Measurements from ENCODE around the gene GSK3A. TPM values are rescaled to one million over a fixed set of nuclear protein-coding genes. Genes with fewer than 3 reads are reported as not detected.

Gene GSK3A
- total RNA-seq, 5 donors from 2014 or later (not counting 1 experiment from before 2014, with no cell fraction given), result 21.4 to 45.8 (median 38.1) TPM

- H3K4me1 Mint-ChIP-seq, result peaks cover 44 to 59% (median 52%) of the 10 kb centered on the region in 3 donors
Measured at GRCh38 chr19:42244347-42245220, 2.2 kb upstream of the GSK3A start.

GRCh38 chr19:42242069-42242511, 312 bp downstream of the GSK3A start:
- peaks cover 10 to 56% of the 10 kb centered on the region in 2 experiments for H3K4me1 ChIP-seq (ENCODE audit: control insufficient read depth in 1 of 2, extremely low read depth in 1 of 2, insufficient read depth in 2 of 2, low read length in 2 of 2)
- Mint-ChIP-seq H3K27me3 (no peaks in the 10 kb centered on the region), H3K4me3 (peak overlapping the region; percentile 78 to 89 (median 83)), H3K4me1 (peaks cover 51 to 67% (median 59%) of the 10 kb centered on the region in 3 donors), H3K27ac (peak overlapping the region; percentile 82 to 83), H3K36me3 (peaks cover 15% of the 10 kb centered on the region), H3K9me3 (no peaks in the 10 kb centered on the region)
- H3K27ac ChIP-seq (ENCODE audit: low read length), result peak overlapping the region; percentile 72
- H3K27me3 ChIP-seq (replicated peaks in 1 of 2; ENCODE audit: control insufficient read depth in 2 of 2, extremely low read depth in 1 of 2, insufficient read depth in 2 of 2, low read length in 1 of 2), result no peaks in the 10 kb centered on the region
- ATAC-seq (replicated peaks in 1 of 4), result peak in 2 of 4 experiments; percentile 0 to 1
- peaks cover 5 to 18% of the 10 kb centered on the region in 2 donors for H3K36me3 ChIP-seq (ENCODE audit: control insufficient read depth in 2 of 2, extremely low read depth in 1 of 2, insufficient read depth in 1 of 2, low read length in 1 of 2)
- ChIA-PET POLR2A (interaction anchor here (0.6 to 1.6 kb wide), 3 partner anchors 9 to 43 kb away, joined by 3 to 5 read pairs (median 4); partner anchors contain the start of gene ZNF526 (in 1 of the 2)), CTCF (interaction anchor here in 1 of 2 donors (1.0 to 2.0 kb wide), 8 partner anchors 10 to 208 kb away, joined by 3 to 5 read pairs (median 4); partner anchors contain the start of genes DEDD2 and ZNF526)
- under 1% methylated on average over 48 of the region's 49 CpGs for WGBS (ENCODE audit: insufficient coverage)
- peak in 3 of 35 experiments; percentile 14 to 21 (median 20) for DNase-seq
- H3K4me3 ChIP-seq (ENCODE audit: control insufficient read depth in 1 of 2, extremely low read depth in 1 of 2, low read length in 1 of 2), result peak overlapping the region; percentile 64
- H3K9me3 ChIP-seq, result no peaks in the 10 kb centered on the region

More at GRCh38 chr19:42244347-42245220, 2.2 kb upstream of the GSK3A start:
- ATAC-seq (replicated peaks in 1 of 4) (peak; percentile 41 to 48 (median 44)), DNase-seq (peak; percentile 86 to 95 (median 90))
- Mint-ChIP-seq H3K27ac (peak overlapping the region; percentile 97 to 100), H3K4me3 (peak overlapping the region; percentile 86 to 96 (median 89)), H3K9me3 (no peaks in the 10 kb centered on the region), H3K27me3 (no peaks in the 10 kb centered on the region), H3K36me3 (peaks cover 10% of the 10 kb centered on the region)
- peaks cover 10 to 48% of the 10 kb centered on the region in 2 experiments for H3K4me1 ChIP-seq (ENCODE audit: control insufficient read depth in 1 of 2, extremely low read depth in 1 of 2, insufficient read depth in 2 of 2, low read length in 2 of 2)
- no peaks in the 10 kb centered on the region for H3K27me3 ChIP-seq (replicated peaks in 1 of 2; ENCODE audit: control insufficient read depth in 2 of 2, extremely low read depth in 1 of 2, insufficient read depth in 2 of 2, low read length in 1 of 2)
- ChIA-PET CTCF (interaction anchor here in 1 of 2 donors (0.8 kb wide), 1 partner anchor 35 kb away, joined by 3 read pairs; no protein-coding TSS in a partner anchor), POLR2A (no interaction called here)
- H3K9me3 ChIP-seq, result no peaks in the 10 kb centered on the region
- WGBS (ENCODE audit: insufficient coverage), result under 1% methylated on average over 42 of the region's 45 CpGs
- peak overlapping the region; percentile 85 for H3K27ac ChIP-seq (ENCODE audit: low read length)
- H3K4me3 ChIP-seq (ENCODE audit: control insufficient read depth in 1 of 2, extremely low read depth in 1 of 2, low read length in 1 of 2), result peak overlapping the region; percentile 82 to 87
- peaks cover 0 to 18% of the 10 kb centered on the region in 2 donors for H3K36me3 ChIP-seq (ENCODE audit: control insufficient read depth in 2 of 2, extremely low read depth in 1 of 2, insufficient read depth in 1 of 2, low read length in 1 of 2)

GRCh38 chr19:42241279-42241678, 1.1 kb downstream of the GSK3A start:
- Histone ChIP-seq H3K9me3 (no peaks in the 10 kb centered on the region), H3K27me3 (replicated peaks in 1 of 2; ENCODE audit: control insufficient read depth in 2 of 2, extremely low read depth in 1 of 2, insufficient read depth in 2 of 2, low read length in 1 of 2) (no peaks in the 10 kb centered on the region), H3K4me3 (ENCODE audit: control insufficient read depth in 1 of 2, extremely low read depth in 1 of 2, low read length in 1 of 2) (peak overlapping the region; percentile 64), H3K4me1 (ENCODE audit: control insufficient read depth in 1 of 2, extremely low read depth in 1 of 2, insufficient read depth in 2 of 2, low read length in 2 of 2) (peaks cover 10 to 54% of the 10 kb centered on the region in 2 experiments), H3K36me3 (ENCODE audit: control insufficient read depth in 2 of 2, extremely low read depth in 1 of 2, insufficient read depth in 1 of 2, low read length in 1 of 2) (peaks cover 6 to 26% of the 10 kb centered on the region in 2 donors), H3K27ac (ENCODE audit: low read length) (peak overlapping the region; percentile 72)
- no peaks in the 10 kb centered on the region for H3K9me3 Mint-ChIP-seq
- CTCF ChIA-PET, result no interaction called here
- 100% methylated on average over 3 of the region's 3 CpGs for WGBS (ENCODE audit: insufficient coverage)
- POLR2A ChIA-PET, result no interaction called here
- DNase-seq (no peak), ATAC-seq (replicated peaks in 1 of 4) (no peak)
- peaks cover 23% of the 10 kb centered on the region for H3K36me3 Mint-ChIP-seq
- H3K27me3 Mint-ChIP-seq, result no peaks in the 10 kb centered on the region
- H3K4me3 Mint-ChIP-seq, result peak overlapping the region; percentile 78 to 89 (median 83)
- H3K27ac Mint-ChIP-seq, result peak overlapping the region in 1 of 2 donors; percentile 82
- H3K4me1 Mint-ChIP-seq, result peaks cover 56 to 61% (median 59%) of the 10 kb centered on the region in 3 donors

GRCh38 chr19:42239544-42240220, 2.7 kb downstream of the GSK3A start:
- 90% methylated on average over 7 of the region's 10 CpGs for WGBS (ENCODE audit: insufficient coverage)
- Histone ChIP-seq H3K4me1 (ENCODE audit: control insufficient read depth in 1 of 2, extremely low read depth in 1 of 2, insufficient read depth in 2 of 2, low read length in 2 of 2) (peaks cover 10 to 52% of the 10 kb centered on the region in 2 experiments), H3K9me3 (no peaks in the 10 kb centered on the region), H3K4me3 (ENCODE audit: control insufficient read depth in 1 of 2, extremely low read depth in 1 of 2, low read length in 1 of 2) (no peak overlapping the region), H3K27me3 (replicated peaks in 1 of 2; ENCODE audit: control insufficient read depth in 2 of 2, extremely low read depth in 1 of 2, insufficient read depth in 2 of 2, low read length in 1 of 2) (no peaks in the 10 kb centered on the region), H3K36me3 (ENCODE audit: control insufficient read depth in 2 of 2, extremely low read depth in 1 of 2, insufficient read depth in 1 of 2, low read length in 1 of 2) (peaks cover 6 to 41% of the 10 kb centered on the region in 2 donors), H3K27ac (ENCODE audit: low read length) (no peak overlapping the region)
- H3K27ac Mint-ChIP-seq, result peak overlapping the region; percentile 39 to 46
- DNase-seq, result no peak
- POLR2A ChIA-PET, result interaction anchor here in 1 of 2 donors (0.6 kb wide), 1 partner anchor 9 kb away, joined by 4 read pairs; no protein-coding TSS in a partner anchor
- CTCF ChIA-PET, result interaction anchor here in 1 of 2 donors (0.9 kb wide), 1 partner anchor 8 kb away, joined by 4 read pairs; no protein-coding TSS in a partner anchor
- no peaks in the 10 kb centered on the region for H3K9me3 Mint-ChIP-seq
- H3K4me3 Mint-ChIP-seq, result peak overlapping the region in 2 of 3 donors; percentile 34 to 89
- ATAC-seq (replicated peaks in 1 of 4), result no peak
- peaks cover 29% of the 10 kb centered on the region for H3K36me3 Mint-ChIP-seq
- no peaks in the 10 kb centered on the region for H3K27me3 Mint-ChIP-seq
- H3K4me1 Mint-ChIP-seq, result peaks cover 47 to 54% (median 54%) of the 10 kb centered on the region in 3 donors

GRCh38 chr19:42235181-42235580, 7.2 kb downstream of the GSK3A start:
- H3K36me3 Mint-ChIP-seq, result peaks cover 46% of the 10 kb centered on the region
- POLR2A ChIA-PET, result no interaction called here
- peak overlapping the region in 1 of 2 donors; percentile 16 for H3K27ac Mint-ChIP-seq
- no peaks in the 10 kb centered on the region for H3K9me3 Mint-ChIP-seq
- Histone ChIP-seq H3K9me3 (no peaks in the 10 kb centered on the region), H3K27ac (ENCODE audit: low read length) (no peak overlapping the region), H3K27me3 (replicated peaks in 1 of 2; ENCODE audit: control insufficient read depth in 2 of 2, extremely low read depth in 1 of 2, insufficient read depth in 2 of 2, low read length in 1 of 2) (no peaks in the 10 kb centered on the region), H3K4me1 (ENCODE audit: control insufficient read depth in 1 of 2, extremely low read depth in 1 of 2, insufficient read depth in 2 of 2, low read length in 2 of 2) (peaks cover 0 to 24% of the 10 kb centered on the region in 2 experiments), H3K4me3 (ENCODE audit: control insufficient read depth in 1 of 2, extremely low read depth in 1 of 2, low read length in 1 of 2) (no peak overlapping the region), H3K36me3 (ENCODE audit: control insufficient read depth in 2 of 2, extremely low read depth in 1 of 2, insufficient read depth in 1 of 2, low read length in 1 of 2) (peaks cover 13 to 81% of the 10 kb centered on the region in 2 donors)
- peaks cover 20 to 29% (median 26%) of the 10 kb centered on the region in 3 donors for H3K4me1 Mint-ChIP-seq
- no peak overlapping the region for H3K4me3 Mint-ChIP-seq
- DNase-seq (no peak), ATAC-seq (replicated peaks in 1 of 4) (no peak)
- no peaks in the 10 kb centered on the region for H3K27me3 Mint-ChIP-seq
- CTCF ChIA-PET, result no interaction called here
- 80% methylated on average over 4 of the region's 5 CpGs for whole genome bisulfite sequencing (ENCODE audit: insufficient coverage)

GRCh38 chr19:42234364-42234763, 8.0 kb downstream of the GSK3A start:
- Histone ChIP-seq H3K27me3 (replicated peaks in 1 of 2; ENCODE audit: control insufficient read depth in 2 of 2, extremely low read depth in 1 of 2, insufficient read depth in 2 of 2, low read length in 1 of 2) (no peaks in the 10 kb centered on the region), H3K9me3 (no peaks in the 10 kb centered on the region), H3K4me1 (ENCODE audit: control insufficient read depth in 1 of 2, extremely low read depth in 1 of 2, insufficient read depth in 2 of 2, low read length in 2 of 2) (peaks cover 0 to 23% of the 10 kb centered on the region in 2 experiments), H3K4me3 (ENCODE audit: control insufficient read depth in 1 of 2, extremely low read depth in 1 of 2, low read length in 1 of 2) (no peak overlapping the region), H3K27ac (ENCODE audit: low read length) (no peak overlapping the region), H3K36me3 (ENCODE audit: control insufficient read depth in 2 of 2, extremely low read depth in 1 of 2, insufficient read depth in 1 of 2, low read length in 1 of 2) (peaks cover 13 to 82% of the 10 kb centered on the region in 2 donors)
- WGBS (ENCODE audit: insufficient coverage), result 100% methylated on average over 8 of the region's 11 CpGs
- Mint-ChIP-seq H3K27me3 (no peaks in the 10 kb centered on the region), H3K9me3 (no peaks in the 10 kb centered on the region), H3K4me3 (no peak overlapping the region), H3K27ac (no peak overlapping the region), H3K36me3 (peaks cover 46% of the 10 kb centered on the region), H3K4me1 (peaks cover 17 to 26% (median 25%) of the 10 kb centered on the region in 3 donors)
- ATAC-seq (replicated peaks in 1 of 4) (no peak), DNase-seq (no peak)
- ChIA-PET POLR2A (interaction anchor here in 1 of 2 donors (0.6 kb wide), 1 partner anchor 45 kb away, joined by 3 read pairs; no protein-coding TSS in a partner anchor), CTCF (no interaction called here)
